Prostate gland (tissue), 2 donors: ENCODE measurements around the gene COL13A1. TPM values are rescaled to one million over a fixed set of nuclear protein-coding genes. Genes with fewer than 3 reads are reported as not detected.

Source experiments
- DNase-seq: peaks from one replicate; pipeline ENCODE4 v3.0.0-alpha.2; 2019; ENCODE audit warnings: low spot score
- H3K27ac ChIP-seq, 2 donors: fragments of 200-600 bp; sonication (generic); 2 replicates each; pipeline ENCODE4 v1.5.1; 2017 to 2019
- H3K27me3 ChIP-seq: fragments of 200-600 bp; sonication (generic); replicated peaks from 2 replicates; pipeline ENCODE4 v1.5.1; 2019; ENCODE audit not compliant: insufficient read depth
- H3K36me3 ChIP-seq, 2 donors: fragments of 200-600 bp; sonication (generic); 1 replicate in 1 of 2; 2 replicates in 1 of 2; pipeline versions ENCODE4 v1.5.1 to v1.8.1; 2017 to 2019
- H3K4me1 ChIP-seq: fragments of 200-600 bp; sonication (generic); replicated peaks from 2 replicates; pipeline ENCODE4 v1.5.1; 2019
- H3K4me3 ChIP-seq, 2 donors: fragments of 200-600 bp; sonication (generic); 2 replicates each; pipeline ENCODE4 v1.5.1; 2017 to 2019
- H3K9me3 ChIP-seq: fragments of 200-600 bp; sonication (generic); 2 replicates; pipeline ENCODE4 v1.5.1; 2017
- POLR2A ChIP-seq: fragments of 450-650 bp; IDR thresholded peaks from one replicate; pipeline ENCODE4 v1.6.1; 2016; ENCODE audit warnings: antibody characterized with exemption, mild to moderate bottlenecking
- POLR2AphosphoS5 ChIP-seq: sonication (generic); formaldehyde crosslinking; IDR thresholded peaks from one replicate; pipeline ENCODE4 v1.6.1; 2017; ENCODE audit warnings: antibody characterized with exemption
- WGBS: methylation state at CpG from one replicate; pipeline ENCODE4 v1.1.5; 2018; 5-methylcytosine and 5-hydroxymethylcytosine counted together
- intact Hi-C: fragments of 100-400 bp; cut with DNase I; formaldehyde crosslinking; loops from one replicate; pipeline ENCODE4 v1.14.2; 2022
- total RNA-seq, 2 donors: library from RNA; depleted of rRNA; stranded (reverse); fragments of >200 nt; gene quantifications; one replicate each; pipeline ENCODE4 v1.1.0, GENCODE V29; 2016
- TF ChIP-seq, protein P1 (sequence below), 4 experiments: fragments of 200-600 bp in 2 of 4; fragments of 450-650 bp in 2 of 4; sonication (generic) in 2 of 4; IDR thresholded peaks; 1 replicate in 3 of 4; 2 replicates in 1 of 4; pipeline ENCODE4 v1.5.1; 2016 to 2019; ENCODE audit warnings: antibody characterized with exemption in 4 of 4, mild to moderate bottlenecking in 2 of 4, moderate library complexity in 2 of 4

COL13A1 gene
- total RNA-seq, 2 donors from 2014 or later, result 2.1 to 3.0 TPM

DNA sequence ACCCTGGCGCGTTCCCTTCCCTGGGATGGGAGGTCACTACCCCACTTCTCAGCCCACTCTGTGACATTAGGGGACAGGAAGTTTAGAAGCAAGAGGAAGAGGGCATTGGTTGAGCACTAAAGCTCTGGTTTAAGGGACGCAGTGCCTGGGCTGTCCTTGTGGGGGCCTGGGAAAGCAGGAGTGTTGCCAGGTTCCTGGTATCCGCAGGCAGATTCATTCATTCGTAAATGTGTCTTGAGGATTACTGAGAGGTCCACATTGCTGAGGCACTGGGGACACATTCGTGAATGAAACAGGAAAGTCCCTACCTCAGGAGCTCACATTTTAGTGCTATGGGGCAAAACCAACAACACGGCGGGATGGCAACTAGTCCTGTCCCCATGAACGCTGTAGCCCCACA, 69.4 kb downstream of the COL13A1 start:
- TF ChIP-seq, protein P1, sequence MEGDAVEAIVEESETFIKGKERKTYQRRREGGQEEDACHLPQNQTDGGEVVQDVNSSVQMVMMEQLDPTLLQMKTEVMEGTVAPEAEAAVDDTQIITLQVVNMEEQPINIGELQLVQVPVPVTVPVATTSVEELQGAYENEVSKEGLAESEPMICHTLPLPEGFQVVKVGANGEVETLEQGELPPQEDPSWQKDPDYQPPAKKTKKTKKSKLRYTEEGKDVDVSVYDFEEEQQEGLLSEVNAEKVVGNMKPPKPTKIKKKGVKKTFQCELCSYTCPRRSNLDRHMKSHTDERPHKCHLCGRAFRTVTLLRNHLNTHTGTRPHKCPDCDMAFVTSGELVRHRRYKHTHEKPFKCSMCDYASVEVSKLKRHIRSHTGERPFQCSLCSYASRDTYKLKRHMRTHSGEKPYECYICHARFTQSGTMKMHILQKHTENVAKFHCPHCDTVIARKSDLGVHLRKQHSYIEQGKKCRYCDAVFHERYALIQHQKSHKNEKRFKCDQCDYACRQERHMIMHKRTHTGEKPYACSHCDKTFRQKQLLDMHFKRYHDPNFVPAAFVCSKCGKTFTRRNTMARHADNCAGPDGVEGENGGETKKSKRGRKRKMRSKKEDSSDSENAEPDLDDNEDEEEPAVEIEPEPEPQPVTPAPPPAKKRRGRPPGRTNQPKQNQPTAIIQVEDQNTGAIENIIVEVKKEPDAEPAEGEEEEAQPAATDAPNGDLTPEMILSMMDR (IDR thresholded peaks at IDR 0.05), result no peak
- no peak for TF ChIP-seq POLR2A
- TF ChIP-seq POLR2AphosphoS5, result no peak
- Histone ChIP-seq H3K4me3 (no peak overlapping the region), H3K4me1 (no peaks in the 10 kb centered on the region), H3K27ac (no peak overlapping the region), H3K9me3 (no peaks in the 10 kb centered on the region), H3K27me3 (no peaks in the 10 kb centered on the region), H3K36me3 (no peaks in the 10 kb centered on the region)
- no peak for DNase-seq
- WGBS, result 95% methylated on average over 9 of the region's 9 CpGs
- intact Hi-C loops, result no loop called here

DNA sequence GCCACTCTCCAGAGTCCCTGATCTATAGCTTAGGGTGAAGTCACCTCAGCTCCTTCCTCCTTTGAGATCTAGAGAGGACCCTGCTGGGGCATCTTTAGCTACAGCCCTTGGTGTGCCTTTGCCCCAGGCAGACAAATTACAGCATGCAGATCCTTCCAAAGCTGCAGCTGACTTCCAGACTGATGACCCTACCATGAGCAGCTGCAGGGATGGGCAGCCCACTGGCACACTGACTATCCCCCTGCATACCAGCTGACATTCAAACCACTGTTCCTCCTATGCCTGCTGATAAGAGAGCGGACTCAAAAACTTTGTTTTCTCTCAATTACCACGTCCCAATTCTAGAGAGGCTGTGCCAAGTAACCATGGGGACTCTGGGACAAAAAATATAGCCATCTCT, 70.6 kb downstream of the COL13A1 start:
- H3K27me3 ChIP-seq, result no peaks in the 10 kb centered on the region
- H3K36me3 ChIP-seq, result no peaks in the 10 kb centered on the region
- TF ChIP-seq POLR2AphosphoS5 (no peak), POLR2A (no peak)
- TF ChIP-seq, protein P1 (IDR thresholded peaks at IDR 0.05), result no peak
- intact Hi-C loops, result no loop called here
- H3K4me3 ChIP-seq, result no peak overlapping the region
- H3K27ac ChIP-seq, result no peak overlapping the region
- H3K9me3 ChIP-seq, result no peaks in the 10 kb centered on the region
- WGBS, result 62% methylated on average over 2 of the region's 2 CpGs
- no peaks in the 10 kb centered on the region for H3K4me1 ChIP-seq
- no peak for DNase-seq

DNA sequence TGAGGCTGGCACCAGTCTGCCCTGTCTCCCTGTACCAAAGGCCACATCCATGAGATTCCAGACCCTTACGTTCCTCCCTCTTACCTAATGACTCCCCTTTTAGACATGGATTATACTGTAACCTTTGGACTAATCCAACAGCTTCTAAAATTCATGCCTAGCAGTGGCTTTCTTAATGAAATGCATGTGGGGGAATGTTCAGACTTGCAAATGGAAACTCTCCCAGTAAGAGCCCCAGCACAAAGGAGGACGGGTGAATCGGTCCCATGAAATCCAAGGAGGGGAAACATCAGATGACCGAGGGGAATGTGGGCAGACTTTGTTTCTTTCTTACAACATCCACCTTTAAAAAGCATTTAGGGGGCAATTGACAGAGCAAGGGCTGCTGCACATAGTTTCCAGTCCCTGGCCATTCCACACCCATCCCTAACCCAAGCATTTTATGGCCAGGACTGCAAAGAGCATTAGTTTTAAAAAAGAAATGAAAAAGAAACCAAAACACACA, 71.5 kb downstream of the COL13A1 start:
- no peaks in the 10 kb centered on the region for H3K36me3 ChIP-seq
- no peak overlapping the region for H3K27ac ChIP-seq
- H3K4me1 ChIP-seq, result no peaks in the 10 kb centered on the region
- H3K9me3 ChIP-seq, result no peaks in the 10 kb centered on the region
- TF ChIP-seq, protein P1 (IDR thresholded peaks at IDR 0.05), result no peak
- TF ChIP-seq POLR2AphosphoS5 (no peak), POLR2A (no peak)
- H3K27me3 ChIP-seq, result no peaks in the 10 kb centered on the region
- no peak for DNase-seq
- WGBS, result 44% methylated on average over 4 of the region's 4 CpGs
- intact Hi-C loops, result no loop called here
- no peak overlapping the region for H3K4me3 ChIP-seq

DNA sequence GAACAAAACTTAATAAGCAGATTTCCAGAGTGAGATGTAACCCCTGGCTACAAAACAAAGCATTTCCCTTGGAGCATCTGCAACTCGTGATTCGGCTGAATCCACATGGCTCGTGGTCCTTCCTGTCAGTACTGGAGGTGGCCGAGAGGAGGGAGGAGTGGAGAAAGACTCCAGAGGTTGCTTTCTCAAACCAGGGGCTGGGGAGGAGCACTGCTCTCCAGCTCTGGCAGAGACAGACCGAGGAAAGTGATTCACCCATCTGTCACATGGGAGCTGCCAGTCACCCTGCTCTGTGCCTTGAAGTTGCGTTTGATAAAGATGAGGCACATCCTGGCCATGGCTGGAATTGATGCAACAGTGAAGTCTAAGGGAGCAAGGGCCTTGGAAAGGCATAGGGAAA, 72.7 kb downstream of the COL13A1 start:
- Histone ChIP-seq H3K4me3 (no peak overlapping the region), H3K36me3 (no peaks in the 10 kb centered on the region), H3K9me3 (no peaks in the 10 kb centered on the region), H3K4me1 (no peaks in the 10 kb centered on the region), H3K27ac (no peak overlapping the region), H3K27me3 (no peaks in the 10 kb centered on the region)
- intact Hi-C loops, result no loop called here
- TF ChIP-seq POLR2A, result no peak
- TF ChIP-seq POLR2AphosphoS5, result no peak
- TF ChIP-seq, protein P1 (IDR thresholded peaks at IDR 0.05), result no peak
- DNase-seq, result no peak
- 54% methylated on average over 6 of the region's 6 CpGs for WGBS

DNA sequence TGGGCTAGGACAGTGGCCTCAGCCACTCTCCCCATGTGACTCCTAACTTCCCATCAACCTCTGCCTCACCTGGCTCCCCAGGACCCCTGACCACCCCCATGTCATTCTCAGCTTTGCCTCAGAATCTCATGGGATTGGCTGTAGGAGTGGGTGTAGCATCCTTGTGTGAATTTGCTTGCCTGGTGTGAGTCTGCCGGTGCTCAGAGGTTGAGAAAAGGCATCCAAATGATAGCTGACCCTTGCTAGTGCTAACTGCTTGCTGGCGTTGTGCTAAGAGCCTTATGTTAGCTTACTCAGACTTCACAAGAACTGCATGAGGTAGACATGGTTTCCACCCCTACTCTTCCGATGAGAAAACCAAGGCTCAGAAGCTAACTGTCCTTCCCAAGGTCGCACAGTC, 74.2 kb downstream of the COL13A1 start:
- intact Hi-C loops, result no loop called here
- H3K27me3 ChIP-seq, result no peaks in the 10 kb centered on the region
- WGBS, result 92% methylated on average over 4 of the region's 4 CpGs

More for the DNA sequence above, 74.2 kb downstream of the COL13A1 start:
- Histone ChIP-seq H3K9me3 (no peaks in the 10 kb centered on the region), H3K4me1 (no peaks in the 10 kb centered on the region), H3K27ac (no peak overlapping the region), H3K4me3 (no peak overlapping the region), H3K36me3 (no peaks in the 10 kb centered on the region)
- no peak for DNase-seq
- no peak for TF ChIP-seq POLR2AphosphoS5
- TF ChIP-seq, protein P1 (IDR thresholded peaks at IDR 0.05), result no peak
- TF ChIP-seq POLR2A, result no peak
